Heart left ventricle (tissue), 13 donors: ENCODE results near the gene KLHL22.

Source experiments
- CTCF ChIP-seq, 12 donors: fragments of 200-600 bp; sonication (generic) in 4 of 12; IDR thresholded peaks; one replicate each; pipeline versions ENCODE4 v1.5.0 to v1.8.0; 2018 to 2022; ENCODE audit warnings: antibody characterized with exemption in 12 of 12, mild to moderate bottlenecking in 5 of 12
- POLR2A ChIP-seq, 2 donors: fragments of 450-650 bp; IDR thresholded peaks; one replicate each; pipeline ENCODE4 v1.6.1; 2017; ENCODE audit warnings: antibody characterized with exemption in 2 of 2, mild to moderate bottlenecking in 2 of 2, moderate library complexity in 2 of 2
- donor health status: ischemic (EF 13 %, LVEDD 7.1; RV severe dilation, severe dysfunction).
- donor health status: DM: no; HTN: yes; CAD: no.
- donor health status: DM: no; HTN: no; CAD: no.
- donor health status: ischemic (EF 25% LVEDD 6.9; RV normal size, moderate dysfunction).
- donor health status: ischemic (EF 25% LVEDD 5.7; RV mildly dilated, moderate dysfunction).
- donor health status: ischemic (EF 35%, LVEDD 5.7; RV mildly dilated, moderate dysfunction).
- donor health status: nonischemic (EF 11% LVEDD 7.7; RV severe dilation, severe dysfunction).
- donor health status: DM: yes; HTN: yes; CAD: no.
- donor health status: PGD.
- donor health status: ischemic (EF 29% LVEDD 5.4; RV normal size, mild dysfunction).
- donor health status: nonischemic (EF 23%, LVEDD 6.1; RV moderate dilation, normal function).

- TF ChIP-seq CTCF (IDR thresholded peaks at IDR 0.05) (peak in 10 of 12 donors; percentile 4 to 44 (median 18)), POLR2A (IDR thresholded peaks at IDR 0.05) (no peak)
Observed at GRCh38 chr22:20430720-20431510, 64.7 kb downstream of the KLHL22 start.
